GM21390 (cell line): ENCODE data around the gene RASD2.

Experiments
- ATAC-seq: cut with Tn5 transposase; IDR thresholded peaks from one replicate; pipeline ENCODE4 v1.9.1; 2021; ENCODE audit not compliant: unreplicated experiment

Gene RASD2

GRCh38 chr22:35539910-35540594 lies 579 bp upstream of the RASD2 start:
- ATAC-seq: no peak

GRCh38 chr22:35541254-35541748 lies 670 bp downstream of the RASD2 start:
- ATAC-seq: no peak

GRCh38 chr22:35542157-35542938 lies 1.7 kb downstream of the RASD2 start:
- ATAC-seq: no peak

GRCh38 chr22:35542939-35543516 lies 2.4 kb downstream of the RASD2 start:
- no peak for ATAC-seq

GRCh38 chr22:35543702-35544101 lies 3.1 kb downstream of the RASD2 start:
- no peak for ATAC-seq

GRCh38 chr22:35544189-35544588 lies 3.6 kb downstream of the RASD2 start:
- ATAC-seq: no peak

- no peak for ATAC-seq
These were observed 4.2 kb downstream of the RASD2 start for GRCh38 chr22:35544827-35545226.

- ATAC-seq: no peak
These were observed 6.3 kb downstream of the RASD2 start for GRCh38 chr22:35546886-35547285.

GRCh38 chr22:35547987-35548721 lies 7.5 kb downstream of the RASD2 start:
- no peak for ATAC-seq

- no peak for ATAC-seq
These were observed 8.1 kb downstream of the RASD2 start for GRCh38 chr22:35548722-35549112.

- no peak for ATAC-seq
These were observed 8.7 kb downstream of the RASD2 start for GRCh38 chr22:35549328-35549727.

- ATAC-seq: no peak
These were observed 11.0 kb downstream of the RASD2 start for GRCh38 chr22:35551549-35552177.

GRCh38 chr22:35552196-35552842 lies 11.7 kb downstream of the RASD2 start:
- ATAC-seq: no peak

GRCh38 chr22:35552846-35553245 lies 12.2 kb downstream of the RASD2 start:
- no peak for ATAC-seq

GRCh38 chr22:35553341-35553740 lies 12.7 kb downstream of the RASD2 start:
- ATAC-seq: no peak

- no peak for ATAC-seq
These were observed 13.7 kb downstream of the RASD2 start for GRCh38 chr22:35554297-35554845.

GRCh38 chr22:35555483-35555890 lies 14.9 kb downstream of the RASD2 start:
- no peak for ATAC-seq

- no peak for ATAC-seq
These were observed 15.4 kb downstream of the RASD2 start for GRCh38 chr22:35555946-35556547.

- no peak for ATAC-seq
These were observed 16.0 kb downstream of the RASD2 start for GRCh38 chr22:35556666-35557065.

GRCh38 chr22:35558031-35558430 lies 17.4 kb downstream of the RASD2 start:
- ATAC-seq: no peak
